Ovary (tissue), 3 donors: ENCODE measurements around the gene LRRC27.

Experiments
- POLR2A ChIP-seq: fragments of 450-650 bp; IDR thresholded peaks from one replicate; pipeline ENCODE4 v1.6.1; 2017; ENCODE audit warnings: antibody characterized with exemption, mild to moderate bottlenecking, moderate library complexity
- TF ChIP-seq, protein P1 (sequence below), 3 donors: fragments of 450-650 bp in 2 of 3; fragments of 200-600 bp in 1 of 3; IDR thresholded peaks; one replicate each; pipeline versions ENCODE4 v1.5.1 to v1.8.0; 2016 to 2022; ENCODE audit warnings: antibody characterized with exemption in 3 of 3, mild to moderate bottlenecking in 1 of 3
- donor health status: DM: no; HTN: no; CAD: no.

DNA sequence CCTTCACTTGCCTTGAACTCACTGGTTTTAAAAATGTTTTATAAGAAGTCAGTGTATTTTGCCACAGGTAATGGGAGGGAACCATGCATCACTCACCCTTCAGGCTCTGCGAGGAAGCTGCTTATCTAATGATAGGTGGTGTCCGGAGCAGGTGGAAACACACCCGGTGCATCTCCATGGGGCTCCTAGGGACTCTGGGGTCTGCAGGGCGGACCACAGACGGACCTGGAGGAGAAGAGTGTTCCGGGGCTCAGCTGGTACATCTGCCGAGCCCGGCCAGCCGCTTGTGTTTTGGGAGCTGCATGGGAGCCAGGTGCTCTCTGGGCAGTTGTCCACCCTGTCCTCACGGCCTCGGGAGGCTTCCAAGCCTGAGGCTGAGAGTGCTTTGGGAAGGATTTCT is 7.3 kb downstream of the LRRC27 start:
- TF ChIP-seq POLR2A = no peak
- TF ChIP-seq, protein P1, sequence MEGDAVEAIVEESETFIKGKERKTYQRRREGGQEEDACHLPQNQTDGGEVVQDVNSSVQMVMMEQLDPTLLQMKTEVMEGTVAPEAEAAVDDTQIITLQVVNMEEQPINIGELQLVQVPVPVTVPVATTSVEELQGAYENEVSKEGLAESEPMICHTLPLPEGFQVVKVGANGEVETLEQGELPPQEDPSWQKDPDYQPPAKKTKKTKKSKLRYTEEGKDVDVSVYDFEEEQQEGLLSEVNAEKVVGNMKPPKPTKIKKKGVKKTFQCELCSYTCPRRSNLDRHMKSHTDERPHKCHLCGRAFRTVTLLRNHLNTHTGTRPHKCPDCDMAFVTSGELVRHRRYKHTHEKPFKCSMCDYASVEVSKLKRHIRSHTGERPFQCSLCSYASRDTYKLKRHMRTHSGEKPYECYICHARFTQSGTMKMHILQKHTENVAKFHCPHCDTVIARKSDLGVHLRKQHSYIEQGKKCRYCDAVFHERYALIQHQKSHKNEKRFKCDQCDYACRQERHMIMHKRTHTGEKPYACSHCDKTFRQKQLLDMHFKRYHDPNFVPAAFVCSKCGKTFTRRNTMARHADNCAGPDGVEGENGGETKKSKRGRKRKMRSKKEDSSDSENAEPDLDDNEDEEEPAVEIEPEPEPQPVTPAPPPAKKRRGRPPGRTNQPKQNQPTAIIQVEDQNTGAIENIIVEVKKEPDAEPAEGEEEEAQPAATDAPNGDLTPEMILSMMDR (IDR thresholded peaks at IDR 0.05) = no peak
